GM12878 (cell line): ENCODE measurements around the gene GALNT11. TPM values are rescaled to one million over a fixed set of nuclear protein-coding genes. Genes with fewer than 3 reads are reported as not detected.

Source experiments
- ATAC-seq: fragments of 200-7000 bp; cut with Tn5 transposase; 3 replicates; pipeline ENCODE4 v1.9.1; 2020; ENCODE audit warnings: mild to moderate bottlenecking, moderate library complexity
- BruUV-seq: library from RNA; stranded (reverse); fragments of 400-500 nt; replicated peaks from 2 replicates; lab custom pipeline; 2021; lab: Mats Ljungman, UMichigan
- CTCF ChIA-PET: fragments of 300-600 bp; sonication (Branson Sonifier 250); formaldehyde crosslinking; extraction: SDS; loops from one replicate; lab custom pipeline; 2021; ENCODE audit warnings: inconsistent platforms; lab: Yijun Ruan, JAX
- POLR2A ChIA-PET: fragments of 350-600 bp; formaldehyde crosslinking; extraction: SDS; loops from one replicate; lab custom pipeline; 2021; ENCODE audit warnings: inconsistent platforms; lab: Charles Lee
- RAD21 ChIA-PET: fragments of 300-600 bp; sonication (Branson Sonifier 250); formaldehyde crosslinking; loops from one replicate; lab custom pipeline; 2023; ENCODE audit warnings: antibody characterized with exemption; ENCODE audit not compliant: unreplicated experiment; lab: Charles Lee
- SMC1A ChIA-PET: fragments of 300-600 bp; sonication (Branson Sonifier 250); formaldehyde crosslinking; loops from one replicate; lab custom pipeline; 2023; ENCODE audit not compliant: unreplicated experiment, uncharacterized antibody; lab: Charles Lee
- DNase-seq: peaks from one replicate; pipeline ENCODE4 v3.0.0-alpha.2; 2011; ENCODE audit warnings: low read depth, low spot score
- FAIRE-seq: peaks from 3 replicates; lab custom pipeline; 2011; peaks lifted over from hg19 to GRCh38; lab: Jason Lieb, UNC
- H2AFZ ChIP-seq: 2 replicates; pipeline ENCODE4 v1.6.0; 2011; ENCODE audit warnings: low read depth, low read length, control low read depth; ENCODE audit not compliant: control insufficient read depth
- H3K27ac ChIP-seq: 2 replicates; pipeline ENCODE4 v1.5.1; 2011; ENCODE audit warnings: control low read depth; ENCODE audit not compliant: control insufficient read depth, insufficient read depth
- H3K27me3 ChIP-seq, 2 experiments: replicated peaks in 1 of 2; 2 replicates each; pipeline versions ENCODE4 v1.6.0 to v1.6.1; 2011; ENCODE audit warnings: low read length in 1 of 2; ENCODE audit not compliant: control insufficient read depth in 2 of 2, insufficient read depth in 2 of 2
- H3K36me3 ChIP-seq, 2 experiments: 2 replicates each; pipeline ENCODE4 v1.5.1; 2011; ENCODE audit warnings: low read length in 1 of 2; ENCODE audit not compliant: control insufficient read depth in 2 of 2, insufficient read depth in 2 of 2
- H3K4me1 ChIP-seq: 2 replicates; pipeline ENCODE4 v1.6.1; 2011; ENCODE audit warnings: mild to moderate bottlenecking, low read length, moderate library complexity, mixed read lengths; ENCODE audit not compliant: control insufficient read depth, insufficient read depth
- H3K4me2 ChIP-seq: 2 replicates; pipeline ENCODE4 v1.6.0; 2011; ENCODE audit warnings: control low read depth; ENCODE audit not compliant: control insufficient read depth, insufficient read depth
- H3K4me3 ChIP-seq: fragments of 200-600 bp; sonication (generic); 2 replicates; pipeline ENCODE4 v1.5.1; 2016
- H3K79me2 ChIP-seq: 2 replicates; pipeline ENCODE4 v1.6.0; 2011; ENCODE audit warnings: low read length; ENCODE audit not compliant: control insufficient read depth, insufficient read depth
- H3K9ac ChIP-seq: 2 replicates; pipeline ENCODE4 v1.8.0; 2011; ENCODE audit warnings: low read length, control low read depth, mixed read lengths; ENCODE audit not compliant: control insufficient read depth, insufficient read depth
- H3K9me3 ChIP-seq: replicated peaks from 3 replicates; pipeline ENCODE4 v1.5.1; 2011; ENCODE audit warnings: mild to moderate bottlenecking, low read length; ENCODE audit not compliant: control insufficient read depth, insufficient read depth
- H4K20me1 ChIP-seq: 2 replicates; pipeline ENCODE4 v1.6.0; 2011; ENCODE audit not compliant: control insufficient read depth, insufficient read depth
- BRCA1 ChIP-seq: IDR thresholded peaks from 2 replicates; pipeline ENCODE4 v1.6.1; 2011; ENCODE audit warnings: low read depth, low read length, improper control_type of control experiment
- CBFB ChIP-seq: IDR thresholded peaks from 2 replicates; pipeline ENCODE4 v1.6.1; 2016; ENCODE audit warnings: antibody characterized with exemption, low read depth
- CHD4 ChIP-seq: fragments of 200-600 bp; sonication (generic); IDR thresholded peaks from 2 replicates; pipeline ENCODE4 v1.6.1; 2016; ENCODE audit warnings: mild to moderate bottlenecking
- EZH2 ChIP-seq: IDR thresholded peaks from 2 replicates; pipeline ENCODE4 v1.6.1; 2012; ENCODE audit warnings: low read depth, mild to moderate bottlenecking, control low read depth, inconsistent platforms, low read length, borderline replicate concordance; ENCODE audit not compliant: control insufficient read depth
- IKZF1 ChIP-seq: fragments of 450-650 bp; conservative IDR thresholded peaks from 2 replicates; pipeline ENCODE4 v1.6.1; 2017; ENCODE audit warnings: antibody characterized with exemption, mild to moderate bottlenecking
- MXI1 ChIP-seq: fragments of 150-350 bp; IDR thresholded peaks from 2 replicates; pipeline ENCODE4 v1.6.1; 2011; ENCODE audit warnings: low read depth, mild to moderate bottlenecking, inconsistent platforms, low read length, improper control_type of control experiment
- MYB ChIP-seq: fragments of 150-350 bp; IDR thresholded peaks from 2 replicates; pipeline ENCODE4 v1.6.1; 2014; ENCODE audit warnings: mild to moderate bottlenecking, low read depth, low read length, borderline replicate concordance
- RCOR1 ChIP-seq: conservative IDR thresholded peaks from 2 replicates; pipeline ENCODE4 v1.6.1; 2012; ENCODE audit warnings: low read depth, low read length, improper control_type of control experiment
- TCF7 ChIP-seq: IDR thresholded peaks from 2 replicates; pipeline ENCODE4 v1.6.1; 2014; ENCODE audit warnings: antibody characterized with exemption, borderline replicate concordance
- ZBTB4 ChIP-seq: fragments of 450-650 bp; formaldehyde crosslinking; IDR thresholded peaks from 2 replicates; pipeline ENCODE4 v1.4.0; 2022; ENCODE audit warnings: mild to moderate bottlenecking, moderate library complexity
- ZNF24 ChIP-seq: fragments of 450-650 bp; IDR thresholded peaks from 2 replicates; pipeline ENCODE4 v1.6.1; 2017; ENCODE audit warnings: antibody characterized with exemption, mild to moderate bottlenecking
- WGBS: methylation state at CpG from one replicate; pipeline ENCODE4 v1.1.6; 2016; ENCODE audit warnings: low lambda C conversion rate; ENCODE audit not compliant: insufficient replicate concordance, insufficient coverage; ENCODE audit errors: missing lambda C conversion rate; 5-methylcytosine and 5-hydroxymethylcytosine counted together
- in situ Hi-C: fragments of 300-500 bp; cut with MboI; formaldehyde crosslinking; loops from 9 replicates; pipeline ENCODE4 v1.14.3; 2018; ENCODE audit warnings: mixed read lengths
- intact Hi-C: fragments of 100-400 bp; cut with micrococcal nuclease; formaldehyde crosslinking; loops from one replicate; pipeline ENCODE4 v1.14.2; 2022; ENCODE audit not compliant: unreplicated experiment
- polyA plus RNA-seq, 11 experiments: library from polyadenylated mRNA; depleted of rRNA in 4 of 11; unstranded in 6 of 11; stranded (reverse) in 5 of 11; fragments of >200 nt; fragmentation: Nextera tagmentation in 4 of 11; fragmentation: Illumina TruSeq in 1 of 11; extraction: Ambion mirVana in 4 of 11; extraction: Trizol in 1 of 11; gene quantifications; 1 replicate in 1 of 11; 2 replicates in 10 of 11; pipeline versions ENCODE4 v1.2.1 to v1.2.3, GENCODE V29; 2011 to 2016; ENCODE audit warnings: inconsistent platforms in 2 of 11, missing spikeins in 2 of 11, low read depth in 1 of 11
- total RNA-seq, 4 experiments: library from RNA; depleted of rRNA in 3 of 4; stranded (reverse); fragments of >200 nt in 3 of 4; fragmentation: Illumina TruSeq in 1 of 4; extraction: Trizol in 1 of 4; gene quantifications; 2 replicates each; pipeline versions ENCODE4 v1.2.1 to v1.2.3, GENCODE V29; 2013 to 2021

The GALNT11 gene
- total and polyA plus RNA-seq, 10 of the 15 experiments (the other 5 are each of a cell fraction or from before 2014, with no cell fraction given) = 2.0 to 9.5 (median 6.4) TPM

GRCh38 chr7:152120776-152121175 lies 95.3 kb downstream of the GALNT11 start:
- Histone ChIP-seq H3K79me2 (no peaks in the 10 kb centered on the region), H3K27ac (no peak overlapping the region), H3K4me2 (no peak overlapping the region), H3K4me3 (no peak overlapping the region), H3K4me1 (no peaks in the 10 kb centered on the region), H3K27me3 (no peaks in the 10 kb centered on the region), H3K9ac (no peak overlapping the region)
- no peak for DNase-seq
- BruUV-seq = no TSS peak
- POLR2A ChIA-PET = no interaction called here
- no peak for TF ChIP-seq BRCA1
- TF ChIP-seq EZH2 = no peak
- no peak for TF ChIP-seq RCOR1
- TF ChIP-seq MYB = no peak
- TF ChIP-seq CHD4 = no peak
- TF ChIP-seq ZNF24 = no peak
- TF ChIP-seq, all 136 proteins: peak for 0
- H2AFZ ChIP-seq = no peak overlapping the region
- ChIA-PET RAD21 (no interaction called here), CTCF (no interaction called here), SMC1A (no interaction called here)
- FAIRE-seq (no peak), ATAC-seq (no peak)
- 96% methylated on average over 7 of the region's 7 CpGs for WGBS
- intact Hi-C loops = no loop called here
- H3K9me3 ChIP-seq = no peaks in the 10 kb centered on the region
- H4K20me1 ChIP-seq = no peaks in the 10 kb centered on the region
- in situ Hi-C loops = no loop called here
- H3K36me3 ChIP-seq = peaks cover 11 to 30% of the 10 kb centered on the region in 2 experiments

GRCh38 chr7:152121432-152121831 lies 96.0 kb downstream of the GALNT11 start:
- Histone ChIP-seq H3K27ac (no peak overlapping the region), H4K20me1 (no peaks in the 10 kb centered on the region)
- TF ChIP-seq ZBTB4 (CRISPR knock-in tag) = no peak
- TF ChIP-seq CBFB = no peak
- TF ChIP-seq MXI1 = no peak
- TF ChIP-seq ZNF24 = no peak
- TF ChIP-seq IKZF1 = no peak
- TF ChIP-seq TCF7 = no peak
- TF ChIP-seq, all 136 proteins: peak for 0
- Histone ChIP-seq H3K4me3 (no peak overlapping the region), H3K36me3 (peaks cover 11 to 34% of the 10 kb centered on the region in 2 experiments), H3K4me1 (no peaks in the 10 kb centered on the region), H3K27me3 (no peaks in the 10 kb centered on the region), H3K79me2 (no peaks in the 10 kb centered on the region), H3K4me2 (no peak overlapping the region), H3K9ac (no peak overlapping the region), H3K9me3 (no peaks in the 10 kb centered on the region), H2AFZ (no peak overlapping the region)
- in situ Hi-C loops = no loop called here
- DNase-seq (no peak), ATAC-seq (no peak), FAIRE-seq (no peak)
- no TSS peak for BruUV-seq
- intact Hi-C loops = no loop called here
- ChIA-PET CTCF (no interaction called here), SMC1A (no interaction called here), RAD21 (no interaction called here), POLR2A (no interaction called here)
- WGBS = over 99% methylated on average over 9 of the region's 9 CpGs
